HUES64 (cell line): ENCODE results near the gene INPP5F.

Experiments
- H3K27ac ChIP-seq: 2 replicates; pipeline ENCODE4 v1.7.0; 2013; ENCODE audit warnings: low read depth, low read length, inconsistent platforms
- H3K27me3 ChIP-seq: 2 replicates; pipeline ENCODE4 v1.6.1; 2013; ENCODE audit warnings: mild to moderate bottlenecking, low read length; ENCODE audit not compliant: insufficient read depth
- H3K36me3 ChIP-seq: 2 replicates; pipeline ENCODE4 v1.6.1; 2013; ENCODE audit warnings: mild to moderate bottlenecking, low read length; ENCODE audit not compliant: insufficient read depth
- H3K4me1 ChIP-seq: 2 replicates; pipeline ENCODE4 v1.6.1; 2013; ENCODE audit warnings: mild to moderate bottlenecking, low read length, moderate library complexity; ENCODE audit not compliant: insufficient read depth
- H3K4me3 ChIP-seq: 2 replicates; pipeline ENCODE4 v1.5.1; 2013; ENCODE audit warnings: mild to moderate bottlenecking, low read length, moderate library complexity
- H3K9ac ChIP-seq: 2 replicates; pipeline ENCODE4 v1.6.1; 2013; ENCODE audit warnings: mild to moderate bottlenecking, low read depth, low read length
- H3K9me3 ChIP-seq: 2 replicates; pipeline ENCODE4 v1.6.1; 2013; ENCODE audit warnings: low read depth, low read length; ENCODE audit not compliant: insufficient read depth
- WGBS: fragments of 150-250, 120-280 bp; methylation state at CpG from one replicate; pipeline ENCODE4 v1.1.7; 2013; ENCODE audit warnings: missing lambda C conversion rate; 5-methylcytosine and 5-hydroxymethylcytosine counted together

INPP5F gene

DNA sequence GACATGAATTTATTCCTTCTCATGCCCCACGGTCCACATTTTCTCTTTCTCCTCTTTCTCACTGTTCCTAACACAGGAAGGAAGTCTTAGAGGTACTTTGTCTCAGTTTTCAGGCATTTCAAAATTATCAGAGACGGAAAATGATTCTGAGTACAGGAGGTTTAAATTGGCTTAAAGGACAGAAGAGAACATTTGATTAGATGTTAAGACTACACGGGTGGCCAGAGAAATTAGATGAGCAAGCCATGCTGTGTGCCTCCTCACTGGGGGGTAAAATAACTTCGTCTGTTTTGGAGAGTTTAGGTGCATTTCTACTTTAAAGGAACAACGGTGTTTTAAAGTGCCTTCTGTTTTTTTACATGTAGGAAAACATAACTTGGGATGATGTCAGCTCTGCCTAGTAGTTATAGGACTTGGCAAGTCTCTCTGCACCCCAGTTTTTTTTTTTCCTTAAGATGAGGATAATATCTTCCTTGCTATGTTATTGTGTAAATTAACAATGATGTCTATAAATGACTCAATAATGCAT is 79.9 kb downstream of the INPP5F start:
- Histone ChIP-seq H3K4me3 (no peak overlapping the region), H3K9ac (no peak overlapping the region), H3K27me3 (no peaks in the 10 kb centered on the region), H3K27ac (no peak overlapping the region), H3K4me1 (no peaks in the 10 kb centered on the region), H3K9me3 (no peaks in the 10 kb centered on the region), H3K36me3 (peaks cover 5% of the 10 kb centered on the region; the same call in 1 of the 2 replicates)
- 90% methylated on average over 5 of the region's 5 CpGs for WGBS

DNA sequence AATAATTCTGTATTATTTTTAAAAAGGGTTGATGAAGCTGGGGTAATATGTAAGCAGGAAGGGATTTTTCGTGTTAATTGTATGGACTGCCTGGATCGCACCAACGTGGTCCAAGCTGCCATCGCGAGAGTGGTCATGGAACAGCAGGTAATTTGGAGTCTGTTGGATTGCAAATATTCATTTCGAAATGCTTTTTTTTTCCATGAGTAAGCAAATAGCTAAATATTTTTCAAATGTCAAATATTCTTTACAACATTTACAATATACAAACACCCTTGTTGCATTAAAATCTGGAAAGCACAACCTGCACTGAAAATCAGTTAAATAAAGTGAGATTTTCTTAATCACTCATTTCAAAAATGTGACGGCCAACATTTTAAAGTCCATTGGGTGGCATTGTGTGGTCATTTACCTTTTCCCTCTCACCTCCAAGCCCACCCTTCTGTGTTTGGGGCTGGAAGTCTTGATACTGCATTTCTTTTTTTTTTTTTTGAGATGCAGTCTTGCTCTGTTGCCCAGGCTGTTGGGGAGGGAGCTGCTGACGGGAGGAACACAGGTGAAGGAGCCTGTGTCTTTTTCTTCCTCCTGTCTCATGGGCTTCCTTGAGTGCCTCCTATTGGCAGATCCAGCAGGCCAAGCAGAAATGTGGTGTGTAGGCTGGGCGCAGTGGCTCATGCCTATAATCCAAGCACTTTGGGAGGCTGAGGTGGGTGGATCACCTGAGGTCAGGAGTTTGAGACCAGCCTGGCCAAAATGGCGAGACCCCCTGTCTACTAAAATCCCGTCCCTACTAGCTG is 80.7 kb downstream of the INPP5F start:
- peaks cover 8% of the 10 kb centered on the region for H3K36me3 ChIP-seq
- WGBS, result 92% methylated on average over 11 of the region's 11 CpGs
- H3K4me1 ChIP-seq, result no peaks in the 10 kb centered on the region
- no peak overlapping the region for H3K4me3 ChIP-seq
- no peaks in the 10 kb centered on the region for H3K27me3 ChIP-seq
- no peak overlapping the region for H3K9ac ChIP-seq
- no peaks in the 10 kb centered on the region for H3K9me3 ChIP-seq
- no peak overlapping the region for H3K27ac ChIP-seq

DNA sequence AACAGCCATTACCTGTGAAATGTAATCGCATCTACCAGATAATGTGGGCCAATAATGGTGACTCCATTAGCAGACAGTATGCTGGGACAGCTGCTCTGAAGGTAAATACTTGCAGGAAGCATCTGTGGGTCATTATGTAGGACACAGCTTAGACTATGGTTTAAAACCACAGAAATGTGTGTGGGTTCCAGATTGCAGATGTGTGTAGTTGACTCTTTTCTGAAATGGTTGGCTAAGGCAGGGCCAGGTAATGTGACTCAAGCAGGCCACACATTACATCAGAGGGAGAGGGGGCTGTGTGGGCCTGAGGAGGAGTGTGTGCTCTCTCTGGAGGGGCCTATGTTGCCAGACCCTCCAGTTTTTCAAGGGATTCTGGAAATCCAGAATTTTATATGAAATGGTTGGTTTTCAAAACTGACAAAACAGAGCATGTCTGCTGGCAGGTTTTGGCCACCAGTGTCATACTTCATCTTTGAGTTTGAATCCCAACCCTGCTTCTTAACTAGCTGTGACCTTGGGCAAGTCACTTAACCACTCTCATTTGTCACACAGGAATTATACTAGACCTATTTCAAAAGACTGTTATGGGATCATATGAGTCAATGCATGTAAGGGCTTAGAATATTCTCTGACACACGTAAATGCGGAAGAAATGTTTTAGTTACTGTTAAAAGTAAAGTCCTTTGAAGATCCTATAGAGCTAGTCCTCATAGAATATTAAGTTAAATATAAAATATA is 82.3 kb downstream of the INPP5F start:
- no peaks in the 10 kb centered on the region for H3K4me1 ChIP-seq
- H3K9ac ChIP-seq, result no peak overlapping the region
- H3K27me3 ChIP-seq, result no peaks in the 10 kb centered on the region
- H3K4me3 ChIP-seq, result no peak overlapping the region
- WGBS, result 93% methylated on average over 3 of the region's 3 CpGs
- H3K27ac ChIP-seq, result no peak overlapping the region
- no peaks in the 10 kb centered on the region for H3K9me3 ChIP-seq
- H3K36me3 ChIP-seq, result peaks cover 12% of the 10 kb centered on the region

DNA sequence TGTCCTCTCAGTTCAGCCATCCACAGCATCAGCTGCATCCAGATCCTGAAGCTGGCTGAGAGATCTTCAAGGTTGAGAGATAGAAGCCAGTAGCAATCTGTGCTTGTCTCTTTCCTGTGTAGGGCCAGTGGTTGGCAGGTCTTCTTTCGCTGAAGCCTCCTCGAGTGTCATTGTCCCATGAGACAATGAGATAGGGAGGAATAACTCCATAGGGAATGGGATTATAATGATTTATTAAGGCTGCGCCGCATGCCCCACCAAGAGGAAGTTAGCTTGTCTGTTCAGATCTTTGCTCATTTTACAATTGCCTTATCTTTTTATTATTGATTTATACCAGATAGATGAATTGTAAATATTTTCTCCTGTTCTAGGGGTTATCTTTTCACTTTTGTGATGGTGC is 85.3 kb downstream of the INPP5F start:
- 96% methylated on average over 4 of the region's 4 CpGs for WGBS
- no peak overlapping the region for H3K4me3 ChIP-seq
- no peaks in the 10 kb centered on the region for H3K4me1 ChIP-seq
- no peaks in the 10 kb centered on the region for H3K9me3 ChIP-seq
- H3K27ac ChIP-seq, result no peak overlapping the region
- no peaks in the 10 kb centered on the region for H3K27me3 ChIP-seq
- no peak overlapping the region for H3K9ac ChIP-seq
- peaks cover 11% of the 10 kb centered on the region for H3K36me3 ChIP-seq

DNA sequence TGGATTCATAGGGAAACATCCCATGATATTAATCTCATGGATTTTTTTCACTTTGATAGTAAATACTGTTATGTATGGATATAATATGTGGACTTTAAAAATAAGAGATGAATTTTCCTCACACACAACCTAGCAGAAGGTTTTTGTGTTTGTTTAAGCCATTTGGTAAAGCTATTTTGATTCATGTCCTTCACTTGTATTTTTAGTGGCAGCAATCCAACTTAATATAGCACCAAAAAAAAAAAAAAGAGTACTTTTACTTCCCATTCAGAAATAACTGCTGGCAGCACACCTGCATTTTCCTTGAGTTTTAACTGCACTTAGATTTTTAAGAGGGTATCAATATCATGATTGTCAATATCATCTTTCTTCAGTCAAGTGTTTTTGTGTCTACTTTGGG is 86.8 kb downstream of the INPP5F start:
- H3K4me1 ChIP-seq, result peaks cover 4% of the 10 kb centered on the region; the same call in 1 of the 2 replicates
- H3K9ac ChIP-seq, result no peak overlapping the region
- no peaks in the 10 kb centered on the region for H3K27me3 ChIP-seq
- H3K4me3 ChIP-seq, result no peak overlapping the region
- peaks cover 11% of the 10 kb centered on the region for H3K36me3 ChIP-seq
- H3K27ac ChIP-seq, result no peak overlapping the region
- H3K9me3 ChIP-seq, result no peaks in the 10 kb centered on the region

DNA sequence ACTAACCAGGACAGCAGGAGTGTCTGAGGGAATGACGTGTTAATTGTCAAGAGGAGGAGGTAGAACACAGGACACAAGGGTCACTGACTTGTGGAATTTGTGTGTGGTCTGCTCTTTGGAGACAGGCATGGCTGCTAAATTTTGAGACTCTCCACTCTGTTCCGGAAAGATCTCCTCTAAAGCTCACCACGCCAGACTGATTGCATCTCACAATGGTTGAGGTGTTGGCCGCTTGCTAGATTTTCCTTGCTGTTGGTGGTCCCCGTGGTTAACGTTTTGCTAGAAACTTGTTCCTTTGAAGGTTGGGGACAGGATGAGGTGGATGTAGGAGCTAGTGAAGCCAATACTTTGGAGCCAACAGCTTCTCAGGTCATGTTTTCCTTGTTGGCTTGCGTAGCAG is 89.8 kb downstream of the INPP5F start:
- 93% methylated on average over 7 of the region's 7 CpGs for WGBS
- no peaks in the 10 kb centered on the region for H3K9me3 ChIP-seq

DNA sequence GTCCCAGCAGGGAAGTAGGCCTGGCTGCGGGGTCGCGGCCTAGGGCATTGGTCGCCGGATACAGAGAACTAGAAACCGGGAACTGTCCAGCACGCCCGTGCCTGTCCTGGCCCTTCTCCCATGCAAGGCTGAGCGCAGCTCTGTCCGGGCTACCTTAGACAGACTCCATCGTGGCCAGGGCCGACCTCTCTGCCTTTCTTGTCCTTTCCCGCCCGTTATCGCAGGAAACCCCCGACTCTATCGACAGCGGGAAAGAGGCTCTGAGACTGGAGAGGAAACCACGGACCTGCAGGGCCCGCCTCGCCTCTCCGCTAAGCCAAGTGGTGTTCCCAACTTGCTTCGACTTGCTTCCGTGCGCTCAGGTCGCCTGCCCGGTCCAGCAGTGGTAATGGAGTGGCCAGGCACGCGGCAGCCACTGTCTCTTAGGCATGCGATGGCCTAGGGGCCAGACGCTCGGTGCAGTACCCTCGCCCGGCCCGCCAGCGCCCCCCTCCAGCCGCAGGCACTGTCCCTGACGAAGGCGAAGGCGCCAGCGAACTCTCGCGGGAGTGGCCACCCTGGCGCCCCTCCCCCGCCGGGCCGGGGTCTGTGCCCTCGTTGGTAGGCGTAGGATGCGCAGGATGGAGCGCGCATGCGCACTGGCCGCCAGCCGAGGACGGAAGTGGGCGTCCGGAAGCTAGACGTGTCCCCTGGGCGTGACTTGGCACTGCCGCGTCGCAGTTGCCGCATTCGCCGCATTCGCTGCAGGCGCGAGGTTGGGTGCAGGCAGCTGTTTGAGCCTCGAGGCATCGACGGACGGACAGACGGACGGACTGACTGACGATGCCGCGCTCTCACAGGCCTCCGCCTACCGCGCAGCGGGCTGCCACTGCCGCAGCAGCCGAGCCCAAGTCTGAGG is 92.4 kb downstream of the INPP5F start:
- H3K36me3 ChIP-seq, result peaks cover 17% of the 10 kb centered on the region
- no peaks in the 10 kb centered on the region for H3K9me3 ChIP-seq
- 53% methylated on average over 84 of the region's 84 CpGs for WGBS
- H3K9ac ChIP-seq, result peak overlapping the region; percentile 92
- H3K27ac ChIP-seq, result peak overlapping the region; percentile 97
- H3K27me3 ChIP-seq, result no peaks in the 10 kb centered on the region
- H3K4me1 ChIP-seq, result peaks cover 16% of the 10 kb centered on the region
- peak overlapping the region; percentile 63 for H3K4me3 ChIP-seq

More for the DNA sequence above, 89.8 kb downstream of the INPP5F start:
- Histone ChIP-seq H3K27me3 (no peaks in the 10 kb centered on the region), H3K4me3 (no peak overlapping the region), H3K9ac (no peak overlapping the region), H3K36me3 (peaks cover 11% of the 10 kb centered on the region; the same call in 1 of the 2 replicates), H3K27ac (no peak overlapping the region), H3K4me1 (peaks cover 16% of the 10 kb centered on the region)

DNA sequence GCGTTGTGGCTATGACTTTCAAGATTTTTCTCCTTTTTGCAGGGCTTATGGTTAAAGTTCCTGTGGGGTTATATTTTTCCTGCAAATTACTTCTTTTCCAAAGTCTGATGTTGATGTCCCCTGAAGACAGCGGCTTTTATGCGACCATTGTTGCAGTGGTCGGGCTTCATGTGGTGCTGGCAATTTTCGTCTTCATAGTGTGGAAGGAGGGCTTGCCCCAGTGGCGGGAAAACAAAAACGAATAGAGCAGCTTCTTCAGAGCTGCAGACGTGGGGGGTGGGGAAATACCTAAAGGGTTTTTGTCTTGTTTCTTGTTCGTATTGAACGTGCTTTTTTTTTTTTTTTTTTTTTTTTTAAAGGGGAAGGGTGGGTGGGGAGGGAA is 93.0 kb downstream of the INPP5F start:
- H3K4me1 ChIP-seq, result peaks cover 16% of the 10 kb centered on the region
- H3K9me3 ChIP-seq, result no peaks in the 10 kb centered on the region
- peaks cover 23% of the 10 kb centered on the region for H3K36me3 ChIP-seq
- WGBS, result 29% methylated on average over 10 of the region's 10 CpGs
- H3K9ac ChIP-seq, result peak overlapping the region; percentile 92
- H3K27ac ChIP-seq, result peak overlapping the region; percentile 97
- H3K4me3 ChIP-seq, result peak overlapping the region; percentile 63
- no peaks in the 10 kb centered on the region for H3K27me3 ChIP-seq

DNA sequence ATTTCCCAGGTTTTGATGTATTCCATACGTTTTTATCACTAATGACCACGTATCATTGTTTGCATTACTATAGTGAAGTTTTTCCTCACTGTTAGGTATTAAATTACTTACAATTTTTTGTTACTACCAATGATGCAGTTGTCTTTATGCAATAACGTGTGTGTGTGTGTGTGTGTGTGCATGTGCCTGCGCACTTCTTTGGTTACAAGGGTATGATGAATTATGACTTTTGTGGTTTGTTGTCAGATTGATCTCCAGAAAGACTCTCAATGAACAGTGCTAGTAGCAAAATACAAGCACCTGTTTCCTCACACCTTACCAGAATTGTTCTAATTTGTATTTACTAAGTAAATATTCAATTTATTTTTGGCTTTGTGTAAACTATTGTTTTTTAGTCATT is 95.3 kb downstream of the INPP5F start:
- Histone ChIP-seq H3K9ac (no peak overlapping the region; the same call in 1 of the 2 replicates), H3K27me3 (no peaks in the 10 kb centered on the region), H3K27ac (no peak overlapping the region), H3K4me3 (peak overlapping the region; percentile 63), H3K36me3 (peaks cover 42% of the 10 kb centered on the region), H3K9me3 (no peaks in the 10 kb centered on the region), H3K4me1 (peaks cover 16% of the 10 kb centered on the region)
- 60% methylated on average over 2 of the region's 4 CpGs for WGBS

DNA sequence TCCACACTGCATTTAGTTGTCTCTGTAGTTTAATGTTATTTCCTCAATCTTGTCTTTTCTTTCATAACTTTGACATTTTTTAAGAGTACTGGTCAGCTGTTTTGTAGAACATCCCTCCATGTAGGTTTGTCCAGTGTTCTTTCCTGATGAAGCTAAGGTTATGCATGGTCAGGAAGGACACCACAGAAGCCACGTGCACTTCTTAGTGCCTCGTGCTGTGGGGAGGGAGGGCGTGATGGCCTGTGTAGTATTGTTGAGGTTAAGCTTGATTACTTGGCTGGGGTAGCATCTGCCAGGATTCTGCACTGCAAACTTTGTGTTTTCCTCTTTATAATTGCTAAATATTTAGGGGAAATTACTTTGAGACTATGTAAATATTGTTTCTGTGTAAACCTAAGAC is 98.4 kb downstream of the INPP5F start:
- 87% methylated on average over 3 of the region's 3 CpGs for WGBS
- H3K36me3 ChIP-seq, result peaks cover 73% of the 10 kb centered on the region

More for the DNA sequence above, 98.4 kb downstream of the INPP5F start:
- no peaks in the 10 kb centered on the region for H3K27me3 ChIP-seq
- H3K4me1 ChIP-seq, result peaks cover 11% of the 10 kb centered on the region; the same call in 1 of the 2 replicates
- no peaks in the 10 kb centered on the region for H3K9me3 ChIP-seq
- no peak overlapping the region for H3K9ac ChIP-seq
- no peak overlapping the region for H3K4me3 ChIP-seq
- no peak overlapping the region for H3K27ac ChIP-seq
